ENCODE measurements around the gene MORC3.
"Not testable (repeated sequence)": the region's sequence is repeated elsewhere in the genome, so short reads cannot be mapped to it uniquely, and the experiment has no call there.

The MORC3 gene

GRCh38 chr21:36396325-36396724, 76.3 kb downstream of the MORC3 start:
- no peak for DNase-seq (ENCODE audit: insufficient read length, low spot score)
- no peak for FAIRE-seq
- TF ChIP-seq PAX5 (IDR thresholded peaks at IDR 0.05; ENCODE audit: insufficient read depth, low read length, severe bottlenecking), result no peak
- TF ChIP-seq POLR2A (IDR thresholded peaks at IDR 0.05; ENCODE audit: low read depth, low read length), result no peak
- TF ChIP-seq TAF1 (IDR thresholded peaks at IDR 0.05; ENCODE audit: low read depth, low read length), result no peak

GRCh38 chr21:36396971-36397370, 77.0 kb downstream of the MORC3 start:
- DNase-seq (ENCODE audit: insufficient read length, low spot score), result no peak
- no peak for TF ChIP-seq SPI1 (IDR thresholded peaks at IDR 0.05; ENCODE audit: low read depth, low read length)
- TF ChIP-seq TAF1 (IDR thresholded peaks at IDR 0.05; ENCODE audit: low read depth, low read length), result no peak
- TF ChIP-seq POLR2A (IDR thresholded peaks at IDR 0.05; ENCODE audit: low read depth, low read length), result no peak
- TF ChIP-seq PAX5 (IDR thresholded peaks at IDR 0.05; ENCODE audit: insufficient read depth, low read length, severe bottlenecking), result no peak
- TF ChIP-seq POLR2AphosphoS5 (IDR thresholded peaks at IDR 0.05; ENCODE audit: low read depth, low read length), result no peak
- no peak for TF ChIP-seq POU2F2 (IDR thresholded peaks at IDR 0.05; ENCODE audit: low read depth, low read length)
- no peak for FAIRE-seq

- TF ChIP-seq PAX5 (IDR thresholded peaks at IDR 0.05; ENCODE audit: insufficient read depth, low read length, severe bottlenecking) (no peak), POU2F2 (IDR thresholded peaks at IDR 0.05; ENCODE audit: low read depth, low read length) (no peak), POLR2AphosphoS5 (IDR thresholded peaks at IDR 0.05; ENCODE audit: low read depth, low read length) (no peak), TAF1 (IDR thresholded peaks at IDR 0.05; ENCODE audit: low read depth, low read length) (no peak), SPI1 (IDR thresholded peaks at IDR 0.05; ENCODE audit: low read depth, low read length) (no peak), POLR2A (IDR thresholded peaks at IDR 0.05; ENCODE audit: low read depth, low read length) (no peak)
- no peak for FAIRE-seq
- no peak for DNase-seq (ENCODE audit: insufficient read length, low spot score)
Measured at GRCh38 chr21:36397606-36398005, 77.6 kb downstream of the MORC3 start.

- FAIRE-seq; DNase-seq (ENCODE audit: insufficient read length, low spot score): not testable (repeated sequence)
Measured at GRCh38 chr21:36399736-36400135, 79.7 kb downstream of the MORC3 start.

GRCh38 chr21:36400719-36401118, 80.7 kb downstream of the MORC3 start:
- DNase-seq (ENCODE audit: insufficient read length, low spot score), result no peak
- TF ChIP-seq POLR2AphosphoS5 (IDR thresholded peaks at IDR 0.05; ENCODE audit: low read depth, low read length) (no peak), PAX5 (IDR thresholded peaks at IDR 0.05; ENCODE audit: insufficient read depth, low read length, severe bottlenecking) (no peak), TAF1 (IDR thresholded peaks at IDR 0.05; ENCODE audit: low read depth, low read length) (no peak), POLR2A (IDR thresholded peaks at IDR 0.05; ENCODE audit: low read depth, low read length) (no peak), SPI1 (IDR thresholded peaks at IDR 0.05; ENCODE audit: low read depth, low read length) (no peak), POU2F2 (IDR thresholded peaks at IDR 0.05; ENCODE audit: low read depth, low read length) (no peak)
- FAIRE-seq, result no peak

- no peak for DNase-seq (ENCODE audit: insufficient read length, low spot score)
- FAIRE-seq, result no peak
- TF ChIP-seq SPI1 (IDR thresholded peaks at IDR 0.05; ENCODE audit: low read depth, low read length) (no peak), PAX5 (IDR thresholded peaks at IDR 0.05; ENCODE audit: insufficient read depth, low read length, severe bottlenecking) (no peak), POU2F2 (IDR thresholded peaks at IDR 0.05; ENCODE audit: low read depth, low read length) (no peak), POLR2AphosphoS5 (IDR thresholded peaks at IDR 0.05; ENCODE audit: low read depth, low read length) (no peak), POLR2A (IDR thresholded peaks at IDR 0.05; ENCODE audit: low read depth, low read length) (no peak), TAF1 (IDR thresholded peaks at IDR 0.05; ENCODE audit: low read depth, low read length) (no peak)
Measured at GRCh38 chr21:36402339-36402738, 82.3 kb downstream of the MORC3 start.

GRCh38 chr21:36403713-36404112, 83.7 kb downstream of the MORC3 start:
- TF ChIP-seq POU2F2 (IDR thresholded peaks at IDR 0.05; ENCODE audit: low read depth, low read length) (no peak), PAX5 (IDR thresholded peaks at IDR 0.05; ENCODE audit: insufficient read depth, low read length, severe bottlenecking) (no peak), POLR2A (IDR thresholded peaks at IDR 0.05; ENCODE audit: low read depth, low read length) (no peak), SPI1 (IDR thresholded peaks at IDR 0.05; ENCODE audit: low read depth, low read length) (no peak), TAF1 (IDR thresholded peaks at IDR 0.05; ENCODE audit: low read depth, low read length) (no peak), POLR2AphosphoS5 (IDR thresholded peaks at IDR 0.05; ENCODE audit: low read depth, low read length) (no peak)

GRCh38 chr21:36408568-36408967, 88.6 kb downstream of the MORC3 start:
- DNase-seq (ENCODE audit: insufficient read length, low spot score) (no peak), FAIRE-seq (no peak)
- TF ChIP-seq TAF1 (IDR thresholded peaks at IDR 0.05; ENCODE audit: low read depth, low read length) (no peak), POLR2A (IDR thresholded peaks at IDR 0.05; ENCODE audit: low read depth, low read length) (no peak), PAX5 (IDR thresholded peaks at IDR 0.05; ENCODE audit: insufficient read depth, low read length, severe bottlenecking) (no peak), SPI1 (IDR thresholded peaks at IDR 0.05; ENCODE audit: low read depth, low read length) (no peak), POU2F2 (IDR thresholded peaks at IDR 0.05; ENCODE audit: low read depth, low read length) (no peak), POLR2AphosphoS5 (IDR thresholded peaks at IDR 0.05; ENCODE audit: low read depth, low read length) (no peak)

More at GRCh38 chr21:36403713-36404112, 83.7 kb downstream of the MORC3 start:
- no peak for DNase-seq (ENCODE audit: insufficient read length, low spot score)
- FAIRE-seq, result no peak

GRCh38 chr21:36411301-36411700, 91.3 kb downstream of the MORC3 start:
- FAIRE-seq (no peak), DNase-seq (ENCODE audit: insufficient read length, low spot score) (no peak)
- TF ChIP-seq SPI1 (IDR thresholded peaks at IDR 0.05; ENCODE audit: low read depth, low read length), result no peak

- no peak for DNase-seq (ENCODE audit: insufficient read length, low spot score)
- TF ChIP-seq POLR2A (IDR thresholded peaks at IDR 0.05; ENCODE audit: low read depth, low read length) (no peak), SPI1 (IDR thresholded peaks at IDR 0.05; ENCODE audit: low read depth, low read length) (no peak), POU2F2 (IDR thresholded peaks at IDR 0.05; ENCODE audit: low read depth, low read length) (no peak), PAX5 (IDR thresholded peaks at IDR 0.05; ENCODE audit: insufficient read depth, low read length, severe bottlenecking) (no peak), POLR2AphosphoS5 (IDR thresholded peaks at IDR 0.05; ENCODE audit: low read depth, low read length) (no peak), TAF1 (IDR thresholded peaks at IDR 0.05; ENCODE audit: low read depth, low read length) (no peak)
- no peak for FAIRE-seq
Measured at GRCh38 chr21:36412916-36413315, 92.9 kb downstream of the MORC3 start.

- no peak for FAIRE-seq
- DNase-seq (ENCODE audit: insufficient read length, low spot score), result no peak
- TF ChIP-seq POLR2AphosphoS5 (IDR thresholded peaks at IDR 0.05; ENCODE audit: low read depth, low read length) (no peak), TAF1 (IDR thresholded peaks at IDR 0.05; ENCODE audit: low read depth, low read length) (no peak), SPI1 (IDR thresholded peaks at IDR 0.05; ENCODE audit: low read depth, low read length) (no peak), PAX5 (IDR thresholded peaks at IDR 0.05; ENCODE audit: insufficient read depth, low read length, severe bottlenecking) (no peak), POU2F2 (IDR thresholded peaks at IDR 0.05; ENCODE audit: low read depth, low read length) (no peak), POLR2A (IDR thresholded peaks at IDR 0.05; ENCODE audit: low read depth, low read length) (no peak)
Measured at GRCh38 chr21:36415375-36415774, 95.4 kb downstream of the MORC3 start.

Measured in GM12891 (cell line).